Measurements from ENCODE around the gene LATS2.

Gene LATS2

GRCh38 chr13:21015284-21015683 lies 46.1 kb downstream of the LATS2 start:
- Histone ChIP-seq H3K23ac (ENCODE audit: low read length) (no peak overlapping the region), H3K79me2 (ENCODE audit: control insufficient read depth, insufficient read depth, low read length, poor library complexity) (peaks cover 10% of the 10 kb centered on the region), H3K9me3 (ENCODE audit: insufficient read depth, low read depth, low read length) (no peaks in the 10 kb centered on the region), H2BK12ac (ENCODE audit: low read length) (no peak overlapping the region), H3K36me3 (ENCODE audit: control insufficient read depth in 1 of 2, insufficient read depth in 2 of 2, low read length in 2 of 2) (peaks cover 2 to 9% of the 10 kb centered on the region in 2 experiments), H3K9ac (ENCODE audit: low read length) (no peak overlapping the region), H3K27me3 (ENCODE audit: insufficient read depth, low read length) (no peaks in the 10 kb centered on the region), H3K27ac (ENCODE audit: low read depth, low read length) (no peak overlapping the region), H3K4me1 (ENCODE audit: control insufficient read depth in 1 of 2, insufficient read depth in 2 of 2, low read length in 2 of 2) (peaks cover 6 to 9% of the 10 kb centered on the region in 2 experiments), H3K4me3 (ENCODE audit: low read depth, low read length) (no peak overlapping the region), H3K4ac (ENCODE audit: low read depth, low read length) (no peak overlapping the region), H3K4me2 (ENCODE audit: low read length) (no peak overlapping the region), H4K91ac (ENCODE audit: low read depth, low read length) (no peak overlapping the region), H4K12ac (ENCODE audit: low read depth, low read length) (no peak overlapping the region), H4K8ac (ENCODE audit: low read depth, low read length) (no peak overlapping the region), H3K18ac (ENCODE audit: low read length) (no peak overlapping the region), H2BK5ac (ENCODE audit: low read depth, low read length, poor library complexity) (no peak overlapping the region), H3K79me1 (ENCODE audit: low read length) (no peaks in the 10 kb centered on the region), H2AK5ac (ENCODE audit: low read length) (no peak overlapping the region), H3K14ac (ENCODE audit: low read length) (no peak overlapping the region), H2BK120ac (ENCODE audit: insufficient read depth, low read length, poor library complexity) (no peak overlapping the region), H2AFZ (ENCODE audit: insufficient read depth, low read length, poor library complexity) (no peak overlapping the region)
- DNase-seq: no peak
- no CpG with 5 or more reads among the region's 1 CpG for WGBS (ENCODE audit: extremely low coverage, insufficient coverage, insufficient read length)

GRCh38 chr13:21014502-21015170 lies 46.8 kb downstream of the LATS2 start:
- H2BK5ac ChIP-seq (ENCODE audit: low read depth, low read length, poor library complexity): no peak overlapping the region
- H3K14ac ChIP-seq (ENCODE audit: low read length): no peak overlapping the region
- H3K36me3 ChIP-seq (ENCODE audit: control insufficient read depth in 1 of 2, insufficient read depth in 2 of 2, low read length in 2 of 2): peaks cover 2 to 12% of the 10 kb centered on the region in 2 experiments
- no peak overlapping the region for H4K8ac ChIP-seq (ENCODE audit: low read depth, low read length)
- H2BK120ac ChIP-seq (ENCODE audit: insufficient read depth, low read length, poor library complexity): no peak overlapping the region
- no peak overlapping the region for H3K18ac ChIP-seq (ENCODE audit: low read length)
- no peak overlapping the region for H4K91ac ChIP-seq (ENCODE audit: low read depth, low read length)
- H2BK12ac ChIP-seq (ENCODE audit: low read length): no peak overlapping the region
- H2AK5ac ChIP-seq (ENCODE audit: low read length): no peak overlapping the region
- no peaks in the 10 kb centered on the region for H3K27me3 ChIP-seq (ENCODE audit: insufficient read depth, low read length)
- H4K12ac ChIP-seq (ENCODE audit: low read depth, low read length): no peak overlapping the region
- H3K4me2 ChIP-seq (ENCODE audit: low read length): no peak overlapping the region
- H3K9ac ChIP-seq (ENCODE audit: low read length): no peak overlapping the region
- no peak for DNase-seq
- H3K23ac ChIP-seq (ENCODE audit: low read length): no peak overlapping the region
- no CpG with 5 or more reads among the region's 8 CpGs for WGBS (ENCODE audit: extremely low coverage, insufficient coverage, insufficient read length)
- H3K79me2 ChIP-seq (ENCODE audit: control insufficient read depth, insufficient read depth, low read length, poor library complexity): peaks cover 13% of the 10 kb centered on the region
- H3K4ac ChIP-seq (ENCODE audit: low read depth, low read length): peak overlapping the region; percentile 71
- H2AFZ ChIP-seq (ENCODE audit: insufficient read depth, low read length, poor library complexity): peak overlapping the region; percentile 8
- H3K79me1 ChIP-seq (ENCODE audit: low read length): no peaks in the 10 kb centered on the region
- peaks cover 6 to 9% of the 10 kb centered on the region in 2 experiments for H3K4me1 ChIP-seq (ENCODE audit: control insufficient read depth in 1 of 2, insufficient read depth in 2 of 2, low read length in 2 of 2)
- no peaks in the 10 kb centered on the region for H3K9me3 ChIP-seq (ENCODE audit: insufficient read depth, low read depth, low read length)
- no peak overlapping the region for H3K27ac ChIP-seq (ENCODE audit: low read depth, low read length)
- H3K4me3 ChIP-seq (ENCODE audit: low read depth, low read length): no peak overlapping the region

GRCh38 chr13:21014139-21014501 lies 47.3 kb downstream of the LATS2 start:
- H3K18ac ChIP-seq (ENCODE audit: low read length): no peak overlapping the region
- H3K79me1 ChIP-seq (ENCODE audit: low read length): no peaks in the 10 kb centered on the region
- H3K9ac ChIP-seq (ENCODE audit: low read length): no peak overlapping the region
- DNase-seq: no peak
- H4K12ac ChIP-seq (ENCODE audit: low read depth, low read length): no peak overlapping the region
- H3K14ac ChIP-seq (ENCODE audit: low read length): no peak overlapping the region
- H2AK5ac ChIP-seq (ENCODE audit: low read length): no peak overlapping the region
- no peak overlapping the region for H2BK5ac ChIP-seq (ENCODE audit: low read depth, low read length, poor library complexity)
- no peak overlapping the region for H2BK12ac ChIP-seq (ENCODE audit: low read length)
- no CpG with 5 or more reads among the region's 6 CpGs for WGBS (ENCODE audit: extremely low coverage, insufficient coverage, insufficient read length)
- H3K36me3 ChIP-seq (ENCODE audit: control insufficient read depth in 1 of 2, insufficient read depth in 2 of 2, low read length in 2 of 2): peaks cover 3 to 14% of the 10 kb centered on the region in 2 experiments
- peaks cover 14% of the 10 kb centered on the region for H3K79me2 ChIP-seq (ENCODE audit: control insufficient read depth, insufficient read depth, low read length, poor library complexity)
- no peak overlapping the region for H4K91ac ChIP-seq (ENCODE audit: low read depth, low read length)
- H2AFZ ChIP-seq (ENCODE audit: insufficient read depth, low read length, poor library complexity): no peak overlapping the region
- H2BK120ac ChIP-seq (ENCODE audit: insufficient read depth, low read length, poor library complexity): no peak overlapping the region
- no peak overlapping the region for H3K4me3 ChIP-seq (ENCODE audit: low read depth, low read length)
- H3K4ac ChIP-seq (ENCODE audit: low read depth, low read length): peak overlapping the region; percentile 69
- no peak overlapping the region for H3K23ac ChIP-seq (ENCODE audit: low read length)
- H3K27me3 ChIP-seq (ENCODE audit: insufficient read depth, low read length): no peaks in the 10 kb centered on the region
- no peak overlapping the region for H3K27ac ChIP-seq (ENCODE audit: low read depth, low read length)
- H3K9me3 ChIP-seq (ENCODE audit: insufficient read depth, low read depth, low read length): no peaks in the 10 kb centered on the region
- no peak overlapping the region for H3K4me2 ChIP-seq (ENCODE audit: low read length)
- peaks cover 6 to 9% of the 10 kb centered on the region in 2 experiments for H3K4me1 ChIP-seq (ENCODE audit: control insufficient read depth in 1 of 2, insufficient read depth in 2 of 2, low read length in 2 of 2)
- H4K8ac ChIP-seq (ENCODE audit: low read depth, low read length): no peak overlapping the region

GRCh38 chr13:21013682-21014038 lies 47.7 kb downstream of the LATS2 start:
- H3K23ac ChIP-seq (ENCODE audit: low read length): no peak overlapping the region
- no peak overlapping the region for H3K4me3 ChIP-seq (ENCODE audit: low read depth, low read length)
- peaks cover 6 to 9% of the 10 kb centered on the region in 2 experiments for H3K4me1 ChIP-seq (ENCODE audit: control insufficient read depth in 1 of 2, insufficient read depth in 2 of 2, low read length in 2 of 2)
- no peak overlapping the region for H2BK12ac ChIP-seq (ENCODE audit: low read length)
- no peak overlapping the region for H3K4me2 ChIP-seq (ENCODE audit: low read length)
- no peak overlapping the region for H2BK120ac ChIP-seq (ENCODE audit: insufficient read depth, low read length, poor library complexity)
- H3K4ac ChIP-seq (ENCODE audit: low read depth, low read length): no peak overlapping the region
- H3K27ac ChIP-seq (ENCODE audit: low read depth, low read length): no peak overlapping the region
- no peak overlapping the region for H3K9ac ChIP-seq (ENCODE audit: low read length)
- H3K36me3 ChIP-seq (ENCODE audit: control insufficient read depth in 1 of 2, insufficient read depth in 2 of 2, low read length in 2 of 2): peaks cover 6 to 18% of the 10 kb centered on the region in 2 experiments
- H3K79me2 ChIP-seq (ENCODE audit: control insufficient read depth, insufficient read depth, low read length, poor library complexity): peaks cover 15% of the 10 kb centered on the region
- DNase-seq: no peak
- H3K14ac ChIP-seq (ENCODE audit: low read length): no peak overlapping the region
- no peaks in the 10 kb centered on the region for H3K79me1 ChIP-seq (ENCODE audit: low read length)
- no peak overlapping the region for H4K8ac ChIP-seq (ENCODE audit: low read depth, low read length)
- no peak overlapping the region for H2AK5ac ChIP-seq (ENCODE audit: low read length)
- H3K18ac ChIP-seq (ENCODE audit: low read length): no peak overlapping the region
- no peaks in the 10 kb centered on the region for H3K27me3 ChIP-seq (ENCODE audit: insufficient read depth, low read length)
- no peak overlapping the region for H4K91ac ChIP-seq (ENCODE audit: low read depth, low read length)
- no CpG with 5 or more reads among the region's 4 CpGs for WGBS (ENCODE audit: extremely low coverage, insufficient coverage, insufficient read length)
- H2BK5ac ChIP-seq (ENCODE audit: low read depth, low read length, poor library complexity): no peak overlapping the region
- no peaks in the 10 kb centered on the region for H3K9me3 ChIP-seq (ENCODE audit: insufficient read depth, low read depth, low read length)
- no peak overlapping the region for H4K12ac ChIP-seq (ENCODE audit: low read depth, low read length)
- H2AFZ ChIP-seq (ENCODE audit: insufficient read depth, low read length, poor library complexity): no peak overlapping the region

All from trophoblast cell (in vitro differentiated cells and primary cell).